NCI-H2227 treated with DMSO at 0.1 percent for 48 hours (cell line): ENCODE data around the gene FHIT.

ENCODE experiments used
- DNase-seq: peaks from one replicate; lab custom pipeline; 2025; lab: John Stamatoyannopoulos, UW

The FHIT gene

DNA sequence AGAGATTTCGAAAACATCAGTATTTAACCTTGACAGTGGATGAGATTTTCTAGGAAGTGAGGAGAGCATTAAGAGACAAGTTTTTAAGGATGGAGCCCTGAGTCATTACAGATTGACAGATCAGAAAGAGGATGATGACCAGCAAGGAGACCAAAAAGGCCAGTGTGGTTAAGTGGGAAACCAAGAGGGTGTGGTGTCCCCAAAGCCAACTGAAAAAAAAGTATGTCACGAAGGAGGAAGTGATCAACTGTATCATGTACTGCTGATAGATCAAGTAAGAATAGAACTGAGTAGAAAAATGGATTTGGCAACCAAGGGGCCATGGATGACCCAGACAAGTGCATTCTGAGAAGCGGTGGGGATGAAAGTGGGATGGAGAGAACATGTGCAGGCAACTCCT lies 491.8 kb downstream of the FHIT start:
- DNase-seq: no peak

DNA sequence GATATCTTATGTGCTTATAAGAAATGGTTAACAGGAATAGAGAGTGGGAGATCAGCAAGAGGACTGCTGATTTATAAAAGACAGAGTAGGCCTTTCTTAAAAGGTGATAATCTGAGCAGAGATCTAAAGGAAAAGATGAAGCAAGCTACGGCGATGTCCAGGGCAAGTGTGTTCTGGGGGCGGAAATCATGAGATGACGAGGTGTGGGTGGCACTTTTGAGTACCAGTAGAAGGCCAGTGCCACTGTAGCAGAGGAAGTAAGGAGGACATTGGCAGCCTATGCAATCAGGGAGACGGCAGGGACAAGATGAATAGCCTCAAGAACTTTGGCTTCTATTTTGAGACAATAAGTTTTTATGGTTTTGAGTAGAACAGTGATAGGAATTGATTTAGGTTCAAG lies 492.4 kb downstream of the FHIT start:
- no peak for DNase-seq

DNA sequence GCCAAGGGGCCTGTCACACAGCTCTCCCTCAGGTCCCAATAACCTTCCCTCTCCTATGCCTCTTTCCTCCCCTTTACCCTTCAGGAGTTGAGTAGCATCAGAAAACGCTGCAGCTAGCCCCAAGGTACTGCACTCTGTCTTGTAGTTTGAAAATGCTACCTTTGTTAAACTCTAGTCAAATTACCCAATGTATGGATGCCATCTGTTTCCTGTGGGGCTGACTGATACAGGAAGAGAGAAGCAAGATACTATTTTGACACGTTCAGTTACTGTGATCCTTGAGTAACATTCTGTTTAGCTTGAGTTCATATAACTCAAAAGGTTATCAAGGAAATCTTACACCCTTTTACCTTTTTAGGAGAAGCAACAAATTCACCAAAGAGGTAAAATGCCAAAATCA lies 493.1 kb downstream of the FHIT start:
- DNase-seq: no peak

DNA sequence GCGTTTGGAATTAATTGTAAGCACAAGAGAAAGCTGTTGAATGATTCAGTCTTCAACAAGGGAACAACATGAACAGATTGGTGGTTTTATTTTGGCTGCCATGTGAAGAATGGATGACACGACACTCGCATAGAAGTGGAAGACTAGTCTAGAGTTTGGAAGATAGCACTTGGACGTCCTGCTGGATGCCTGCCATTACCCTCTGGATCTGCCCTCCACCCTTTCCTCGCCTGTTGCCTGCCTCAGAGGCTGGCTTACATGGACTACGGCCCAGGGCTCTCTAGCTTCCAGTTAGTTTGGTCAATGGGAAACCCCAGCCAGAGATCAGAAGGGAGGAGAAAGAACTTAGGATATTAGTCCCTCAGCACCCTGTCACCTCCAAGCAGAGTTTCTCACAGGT lies 493.5 kb downstream of the FHIT start:
- no peak for DNase-seq

DNA sequence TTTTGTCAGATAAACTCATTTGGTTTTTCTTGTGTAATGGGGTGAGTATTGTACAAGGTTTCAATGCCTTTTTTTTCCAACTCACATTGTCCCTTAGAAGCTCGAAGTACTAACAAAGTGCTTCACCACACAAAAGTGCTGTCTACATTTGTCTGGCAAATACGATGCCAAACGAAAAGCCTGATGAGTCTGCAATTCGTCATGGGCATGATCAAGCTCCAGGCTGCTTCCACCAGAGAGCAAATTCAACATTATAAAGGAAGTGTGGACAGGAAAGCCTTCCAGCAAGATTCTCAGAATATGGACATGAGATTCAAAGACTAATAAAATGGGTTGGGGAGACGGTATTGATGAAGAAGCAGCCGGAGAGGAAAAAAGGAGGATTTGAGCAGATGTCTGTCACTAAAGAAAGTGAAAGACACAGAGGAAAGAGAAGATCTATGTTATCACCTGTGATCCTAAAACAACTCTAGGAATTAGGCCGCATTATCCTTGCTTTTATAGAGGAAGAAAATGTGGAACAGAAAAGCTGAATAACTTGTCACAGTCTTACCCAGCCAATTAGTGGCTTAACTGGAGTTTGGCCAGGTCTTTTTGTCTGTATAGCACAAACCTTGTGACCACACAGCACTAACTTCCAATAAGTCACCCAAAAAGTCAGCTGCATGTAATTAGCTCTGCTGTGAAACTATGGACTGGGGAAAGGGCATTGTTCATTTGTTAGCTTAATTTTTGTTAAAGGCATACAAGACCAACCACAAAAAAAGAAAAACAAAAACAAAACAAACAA lies 494.8 kb downstream of the FHIT start:
- no peak for DNase-seq

DNA sequence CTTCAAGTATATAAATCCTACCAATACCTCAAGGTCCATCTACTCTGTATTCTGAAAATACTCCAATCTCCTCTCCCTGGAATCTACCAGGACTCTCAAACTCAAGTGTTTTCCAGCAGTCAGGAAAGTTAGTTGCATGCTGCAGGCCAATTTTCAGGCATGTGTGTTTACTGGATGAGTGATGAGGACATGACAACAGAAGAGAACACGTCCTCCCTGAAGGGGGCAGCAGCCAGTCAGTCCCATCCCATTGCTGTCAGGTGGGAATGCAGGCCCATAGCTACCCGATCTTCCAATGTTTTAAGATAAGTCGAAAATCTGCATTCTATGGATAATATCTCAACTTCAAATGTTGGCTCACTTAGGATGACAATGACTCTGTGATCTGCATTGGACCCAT lies 496.2 kb downstream of the FHIT start:
- DNase-seq: no peak

DNA sequence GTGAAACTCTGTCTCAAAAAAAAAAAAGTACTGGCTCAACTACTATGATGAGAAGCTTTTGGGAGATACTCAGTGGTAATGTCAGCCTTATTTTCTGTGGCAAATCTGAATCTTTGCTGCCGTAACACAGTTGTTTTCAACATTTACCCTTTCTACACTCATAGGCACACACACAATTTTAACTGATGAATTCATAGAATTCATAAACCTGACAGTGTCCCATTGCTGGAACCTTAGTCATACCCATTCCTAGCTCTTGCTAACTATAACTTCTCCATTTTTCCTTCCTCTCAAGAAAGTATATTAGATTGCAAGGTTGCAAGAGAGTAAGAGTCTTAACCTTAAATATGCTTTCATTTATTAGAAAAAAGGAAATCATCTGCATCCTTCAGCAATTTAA lies 496.6 kb downstream of the FHIT start:
- no peak for DNase-seq

DNA sequence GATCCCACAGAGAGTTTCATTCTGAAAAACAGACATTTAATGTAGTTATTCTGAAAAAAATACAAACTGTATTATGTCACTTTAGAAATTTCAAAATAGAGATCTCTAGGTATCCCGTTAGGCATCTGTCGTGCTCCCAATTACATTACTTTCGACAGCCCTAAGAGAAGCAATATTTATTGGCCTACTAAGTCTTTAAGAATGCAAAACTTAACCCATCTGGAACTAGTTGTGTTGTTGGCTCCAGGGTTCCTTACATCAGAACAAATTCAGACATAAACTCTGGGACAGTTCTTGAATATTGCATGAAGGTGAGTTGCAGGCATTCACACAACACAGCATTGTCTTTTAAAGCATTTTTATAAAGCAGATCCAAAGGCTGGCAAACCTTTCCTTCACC lies 498.4 kb downstream of the FHIT start:
- no peak for DNase-seq

DNA sequence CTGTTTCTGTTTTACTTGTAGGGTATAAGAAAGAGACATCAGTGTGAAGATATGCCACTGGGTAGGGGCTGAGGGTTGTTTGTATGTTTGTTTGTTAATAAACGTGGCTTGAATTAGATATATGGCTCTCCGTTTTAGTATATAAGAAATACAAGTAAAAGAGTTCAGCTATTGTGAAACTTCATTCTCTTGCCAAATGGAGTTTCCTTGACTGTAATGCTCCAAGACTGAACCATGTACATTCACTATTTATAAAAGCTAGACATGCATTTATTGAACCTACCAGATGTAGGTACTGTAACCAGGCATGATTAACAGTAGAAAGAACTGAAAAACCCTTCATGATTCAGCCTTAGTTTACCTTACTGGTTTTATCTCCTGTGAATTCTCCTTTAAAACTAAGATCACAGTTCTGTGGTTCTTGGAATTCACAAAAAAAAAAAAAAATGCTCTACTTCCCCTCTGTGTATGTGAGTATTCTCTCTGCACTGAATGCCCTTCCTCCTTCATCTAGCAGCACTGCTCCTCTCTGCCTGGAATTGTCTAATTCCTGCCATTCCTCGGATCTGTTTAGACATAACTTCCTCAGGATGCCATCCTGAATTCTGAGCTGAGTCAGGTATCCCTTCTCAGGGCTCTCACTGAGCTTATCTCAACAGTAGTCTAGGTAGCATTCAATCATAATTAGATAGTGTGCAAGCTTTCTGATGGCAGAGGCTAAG lies 504.4 kb downstream of the FHIT start:
- DNase-seq: no peak

DNA sequence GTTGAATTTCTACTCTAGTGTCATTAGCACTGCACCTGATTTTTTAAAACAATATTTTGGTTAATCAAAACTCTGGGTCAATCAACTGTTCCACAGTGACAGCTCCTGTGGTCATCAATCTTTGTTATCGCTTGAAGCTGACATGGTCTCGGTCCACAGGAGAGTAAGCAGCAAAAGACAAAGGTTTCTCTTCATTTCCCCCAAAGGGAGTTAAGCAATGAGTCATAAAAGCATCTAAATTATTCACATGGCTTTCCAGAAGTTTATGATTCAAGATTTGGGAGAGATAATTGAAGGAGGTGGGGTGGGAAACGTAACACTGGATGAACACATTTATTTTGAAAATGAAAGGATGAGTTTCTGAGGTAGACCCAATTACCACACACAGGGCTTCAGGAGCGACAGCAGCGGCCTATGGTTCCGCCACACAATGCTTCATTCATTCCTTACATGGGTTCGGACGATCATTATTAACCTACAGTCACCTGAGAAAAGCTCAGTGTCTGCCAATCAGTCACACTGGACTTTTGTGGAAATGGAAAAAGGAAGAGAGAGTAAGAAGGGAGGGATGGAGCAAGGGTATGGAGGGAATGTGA lies 505.1 kb downstream of the FHIT start:
- DNase-seq: no peak

DNA sequence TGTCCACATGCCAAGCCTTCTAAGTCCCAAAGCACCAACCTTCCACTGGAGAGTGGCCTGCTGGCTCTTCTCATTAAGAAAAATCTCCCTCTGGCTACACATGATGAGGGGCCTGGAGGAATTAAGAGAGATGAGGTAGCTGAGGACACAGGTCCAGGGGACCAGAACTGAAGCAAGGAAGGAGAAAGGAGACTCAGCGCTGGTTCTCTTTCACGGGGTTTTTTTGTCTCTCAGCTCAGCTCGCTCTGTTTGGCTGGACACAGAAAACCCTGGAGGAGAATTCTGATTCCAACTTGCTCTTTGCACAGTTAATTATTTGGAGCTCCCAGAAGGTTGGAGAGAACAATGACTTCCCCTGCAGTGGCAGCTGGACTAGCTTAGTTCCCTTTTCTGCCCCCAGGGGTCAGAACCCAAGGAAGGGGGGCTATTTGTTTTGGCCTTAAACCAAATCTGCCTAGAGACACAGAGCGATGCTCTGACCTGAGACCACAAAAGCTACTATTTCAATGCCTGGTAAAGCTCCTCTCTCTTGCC lies 507.6 kb downstream of the FHIT start:
- no peak for DNase-seq

DNA sequence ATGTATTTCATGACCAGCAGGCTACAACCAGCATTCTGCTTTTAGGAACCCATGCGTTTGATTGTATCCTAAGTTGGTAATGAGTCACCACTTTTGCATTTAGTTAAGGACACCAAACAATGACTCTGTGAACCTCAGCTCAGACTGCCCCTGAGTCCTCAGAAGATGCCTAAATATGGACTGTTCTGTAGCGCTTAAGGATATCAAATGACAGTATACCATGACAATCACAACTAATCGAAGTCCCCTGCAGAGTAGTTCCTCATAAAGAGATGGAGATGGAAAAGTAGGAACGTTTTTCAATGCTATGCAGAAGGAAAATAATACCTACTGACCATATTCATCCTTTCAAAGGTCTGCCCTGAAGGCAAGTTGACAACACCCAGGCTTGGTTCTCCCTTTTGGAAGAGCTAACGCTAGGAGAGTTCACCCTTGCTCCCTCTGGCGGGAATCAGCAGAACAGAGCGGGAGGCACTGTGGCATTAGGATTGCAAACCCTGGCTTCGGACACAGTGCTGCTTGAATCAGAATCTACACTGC lies 508.6 kb downstream of the FHIT start:
- DNase-seq: no peak

DNA sequence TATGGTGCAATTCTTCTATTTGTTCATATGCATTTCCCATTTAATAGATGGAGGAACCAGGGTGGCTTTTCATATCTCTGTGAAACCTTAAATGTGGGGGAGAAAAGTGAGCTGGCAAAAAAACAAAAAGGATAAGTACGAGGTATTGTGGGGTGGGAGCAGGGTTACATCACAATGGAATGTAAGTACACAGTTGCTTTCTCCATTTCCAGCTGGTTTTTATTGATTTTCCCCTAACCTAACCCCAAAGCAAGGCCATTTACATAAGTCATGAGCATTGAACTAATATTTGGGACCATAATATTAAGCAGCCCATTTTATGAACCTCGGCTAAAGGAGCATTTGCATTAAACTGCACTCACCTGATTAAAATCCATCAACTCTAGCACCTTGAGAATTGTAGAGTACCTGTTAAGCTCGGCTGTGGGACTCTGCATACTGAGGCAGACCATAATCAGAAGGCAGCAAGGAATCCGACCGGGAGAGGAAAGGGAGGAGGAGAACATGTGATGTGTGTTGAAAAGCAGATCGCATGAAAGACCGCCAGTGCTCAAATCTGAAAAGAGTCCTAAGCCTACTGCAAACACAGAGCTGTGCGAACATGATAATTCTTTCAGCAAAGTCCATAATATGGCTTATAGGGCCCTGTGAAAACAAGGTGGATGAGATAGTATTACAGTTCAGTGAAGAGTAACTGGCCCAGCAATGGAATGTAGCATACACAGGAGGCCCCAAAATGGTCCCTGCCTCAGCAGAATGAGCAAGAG lies 513.4 kb downstream of the FHIT start:
- DNase-seq: no peak

DNA sequence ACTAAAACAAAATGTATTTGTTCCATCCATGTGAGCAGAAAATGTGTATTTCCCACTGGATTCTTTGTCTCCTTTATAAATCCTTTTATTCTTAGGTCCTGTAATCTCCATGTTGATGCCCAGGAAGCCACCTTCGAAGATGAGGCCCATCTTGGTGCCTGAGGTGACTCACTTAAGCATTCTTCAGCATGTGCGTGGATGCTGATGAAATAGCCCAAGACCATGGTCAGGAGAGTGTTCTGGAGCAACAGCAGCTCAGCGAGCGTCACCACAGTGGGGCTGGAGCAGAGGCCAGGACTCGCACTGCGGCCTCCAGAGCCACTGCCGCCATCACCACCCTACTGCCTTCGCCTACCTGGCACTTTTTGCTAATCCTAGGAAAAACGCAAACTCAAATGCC lies 520.9 kb downstream of the FHIT start:
- DNase-seq: no peak

DNA sequence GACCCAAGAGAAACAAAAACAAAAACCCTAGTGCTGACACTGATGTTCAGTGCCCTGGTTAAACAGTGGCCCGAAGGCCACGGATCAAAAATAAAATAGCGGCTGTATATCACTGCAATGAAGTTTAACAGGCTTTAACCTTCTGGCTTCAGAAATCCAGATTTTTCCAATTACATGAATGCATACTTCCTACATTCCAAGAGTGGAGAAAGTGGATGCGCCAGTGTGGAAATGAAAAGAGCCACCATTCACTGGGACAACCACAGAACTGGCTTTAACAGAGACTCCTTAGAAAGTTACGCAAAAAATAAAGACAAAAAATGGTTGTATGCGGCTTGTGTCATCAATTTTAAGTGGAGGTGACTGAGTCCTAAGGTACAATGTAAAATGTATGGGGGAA lies 522.2 kb downstream of the FHIT start:
- DNase-seq: no peak

DNA sequence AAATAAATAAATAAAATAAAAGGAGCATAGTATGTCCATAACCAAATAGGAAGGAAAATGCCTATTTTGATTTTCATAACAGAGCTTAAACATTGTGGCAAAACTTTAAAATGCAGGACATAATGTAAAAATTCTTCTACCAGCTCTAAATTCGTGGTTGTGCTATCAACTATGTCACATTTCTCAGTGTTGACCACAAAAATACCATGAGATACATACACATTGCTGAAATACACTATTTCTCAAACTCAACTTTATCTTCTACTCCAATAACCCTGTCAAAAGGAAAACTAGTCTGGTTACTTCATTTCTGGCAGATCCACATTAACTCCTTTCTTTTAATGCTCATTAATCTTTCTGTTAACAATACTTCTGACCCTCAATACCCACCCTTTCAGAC lies 523.2 kb downstream of the FHIT start:
- no peak for DNase-seq

DNA sequence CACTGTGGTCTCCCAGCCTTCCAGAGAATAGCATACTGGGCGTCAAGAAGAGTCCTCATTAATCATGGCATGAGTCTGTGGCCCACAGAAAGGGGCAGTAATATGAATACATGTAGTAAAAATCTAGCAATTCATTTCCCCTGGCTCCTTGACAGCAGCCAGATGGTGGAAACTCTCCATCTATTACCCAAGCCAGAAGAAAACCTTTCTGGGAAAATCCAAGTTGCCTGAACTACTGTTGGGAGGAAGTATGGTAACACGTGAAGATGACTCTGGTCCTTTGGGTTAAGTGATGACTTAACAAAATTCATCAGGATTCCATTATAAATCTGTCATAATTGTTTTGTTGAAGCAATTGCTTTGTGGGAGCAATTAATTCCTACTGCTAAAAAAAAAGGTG lies 530.5 kb downstream of the FHIT start:
- DNase-seq: no peak

DNA sequence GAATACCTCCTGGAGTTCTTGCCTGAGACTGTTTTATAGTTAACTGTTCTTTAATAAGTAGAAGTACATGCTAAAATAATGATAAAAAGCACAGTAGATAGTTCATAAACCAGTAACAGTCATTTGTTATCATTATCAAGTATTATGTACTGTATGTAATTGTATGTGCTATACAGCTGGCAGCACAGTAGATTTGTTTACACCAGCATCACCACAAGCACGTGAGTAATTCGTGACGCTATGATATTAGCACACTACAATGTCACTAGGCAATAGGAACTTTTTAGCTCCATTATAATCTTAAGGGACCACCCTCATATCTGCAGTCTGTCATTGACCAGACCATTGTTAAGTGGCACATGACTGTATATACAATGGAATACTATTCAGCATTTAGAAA lies 534.7 kb downstream of the FHIT start:
- no peak for DNase-seq

DNA sequence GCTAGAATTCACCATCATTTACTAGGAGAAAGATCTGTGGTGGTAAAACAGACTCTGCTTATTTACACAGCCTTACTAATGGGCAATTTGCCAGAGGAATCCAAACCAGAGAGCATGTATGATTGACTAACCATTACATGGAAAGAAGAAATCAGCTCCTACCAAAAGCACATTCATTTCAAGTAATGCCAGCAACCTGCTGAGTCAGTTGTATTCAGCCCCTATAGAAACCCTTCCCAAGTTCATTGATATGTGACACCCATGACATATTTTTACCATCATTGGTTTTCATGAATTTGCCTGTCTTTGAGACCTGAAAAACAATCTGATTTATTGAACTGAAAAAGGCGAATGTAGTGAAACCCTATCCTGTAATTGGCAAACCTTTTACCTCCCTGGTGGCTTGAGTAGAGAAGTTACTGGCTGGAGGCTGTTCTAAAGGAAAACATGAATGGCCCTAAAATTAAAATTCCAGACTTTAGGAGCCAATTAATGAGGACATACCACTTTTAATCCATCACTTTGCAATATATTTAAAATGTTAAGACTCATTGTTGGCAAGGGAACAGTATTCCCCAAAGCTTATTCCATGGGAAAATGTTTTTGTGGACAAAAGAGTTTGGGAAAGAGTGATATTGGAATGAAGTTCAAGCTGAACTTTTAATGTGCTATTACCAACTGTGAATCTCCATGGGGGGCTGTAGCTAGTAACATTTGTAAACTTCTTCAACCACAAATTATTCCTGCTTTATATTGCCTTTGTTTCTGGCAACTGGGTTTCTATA lies 542.9 kb downstream of the FHIT start:
- DNase-seq: peak; percentile 14

DNA sequence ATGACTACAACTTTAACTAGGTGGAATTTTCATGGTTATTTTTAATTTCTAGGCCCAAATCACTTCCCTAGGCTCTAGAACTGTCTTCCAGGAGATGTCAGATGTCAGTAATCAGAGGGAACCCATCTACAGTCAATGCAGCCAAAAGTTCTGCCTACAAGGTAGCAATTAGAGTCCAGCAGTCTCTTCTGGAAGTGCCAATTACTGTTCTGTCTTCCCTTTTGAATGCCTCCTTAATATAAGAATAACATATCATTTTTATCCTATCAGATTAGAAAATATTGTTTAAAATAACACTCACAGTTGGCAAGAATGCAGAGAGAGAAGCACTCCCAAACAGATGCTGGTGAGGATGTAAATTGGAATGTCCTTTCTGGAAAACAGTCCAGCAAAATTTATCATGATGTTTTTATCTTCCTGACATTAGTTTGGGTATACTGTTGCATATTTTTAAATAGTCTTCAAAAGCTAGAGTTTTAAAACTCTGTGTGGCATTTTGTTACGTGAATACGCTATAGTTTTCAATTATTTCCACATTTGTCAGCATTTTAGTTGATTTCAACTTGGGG lies 543.7 kb downstream of the FHIT start:
- DNase-seq: peak; percentile 39
